ENCODE results near the gene IMPACT.

IMPACT gene

GRCh38 chr18:24420551-24420950, 5.9 kb upstream of the IMPACT start:
- DNase-seq (ENCODE audit: extremely low spot score, insufficient read length, low read depth) (no peak), FAIRE-seq (no peak)

GRCh38 chr18:24421831-24422230, 4.6 kb upstream of the IMPACT start:
- FAIRE-seq = no peak

DNA sequence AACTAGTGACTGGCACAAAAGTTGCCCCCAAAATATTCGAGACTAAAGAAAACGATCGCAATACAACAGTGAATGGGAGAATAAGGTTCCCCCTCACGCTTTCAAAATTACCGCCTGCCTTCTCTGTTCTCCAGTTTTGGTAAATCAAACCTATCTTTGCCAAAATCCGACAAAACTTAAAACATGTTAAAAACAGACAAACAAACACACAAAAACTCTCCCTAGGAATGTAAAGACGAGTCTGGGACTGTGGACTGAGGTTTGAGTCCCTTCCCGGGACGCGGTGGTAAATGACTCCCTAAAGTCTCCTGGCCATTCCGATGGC, 435 bp upstream of the IMPACT start:
- peak; percentile 55 for FAIRE-seq
- DNase-seq (ENCODE audit: extremely low spot score, insufficient read length, low read depth) = no peak

More at GRCh38 chr18:24421831-24422230, 4.6 kb upstream of the IMPACT start:
- no peak for DNase-seq (ENCODE audit: extremely low spot score, insufficient read length, low read depth)

DNA sequence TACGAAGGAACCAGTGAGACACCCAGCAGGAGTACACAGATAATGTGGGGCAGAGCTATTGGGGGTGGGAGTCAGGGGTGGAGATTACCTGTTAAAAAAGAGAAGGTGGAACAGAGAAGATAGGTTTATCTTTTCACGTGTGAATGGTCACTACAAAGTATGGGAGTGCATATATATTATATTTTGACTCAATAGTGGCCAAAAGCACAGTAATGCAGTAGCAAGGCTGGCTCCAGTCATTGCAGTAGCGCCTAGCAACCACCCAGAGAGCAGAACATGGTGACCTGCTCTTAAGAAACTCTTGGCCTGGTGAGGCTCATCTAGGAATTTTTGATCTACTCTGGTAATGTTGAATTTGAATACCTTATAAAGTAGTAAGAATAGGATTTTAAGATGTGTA, 1.0 kb downstream of the IMPACT start:
- no peak for DNase-seq (ENCODE audit: extremely low spot score, insufficient read length, low read depth)

DNA sequence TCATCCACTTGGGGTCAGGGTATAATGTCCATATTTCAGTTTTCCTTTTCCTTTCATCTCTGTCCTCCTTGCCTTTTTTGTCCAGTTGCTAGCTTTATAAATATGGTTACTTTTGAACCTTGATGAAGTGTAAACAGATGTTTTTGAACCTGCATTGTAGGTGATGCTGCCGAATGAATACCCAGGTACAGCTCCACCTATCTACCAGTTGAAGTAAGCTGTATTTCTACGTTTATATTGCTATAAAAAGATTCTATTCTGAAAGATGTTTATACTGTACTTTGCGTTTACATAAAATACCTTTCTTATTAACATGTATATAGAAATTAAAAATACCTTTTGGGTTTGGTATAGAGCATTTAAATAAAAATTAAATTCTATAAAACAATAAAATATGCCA, 2.2 kb downstream of the IMPACT start:
- FAIRE-seq (no peak), DNase-seq (ENCODE audit: extremely low spot score, insufficient read length, low read depth) (no peak)

More for the DNA sequence above, 1.0 kb downstream of the IMPACT start:
- FAIRE-seq = no peak

- no peak for FAIRE-seq
- no peak for DNase-seq (ENCODE audit: extremely low spot score, insufficient read length, low read depth)
Measured at GRCh38 chr18:24429188-24429587, 2.7 kb downstream of the IMPACT start.

DNA sequence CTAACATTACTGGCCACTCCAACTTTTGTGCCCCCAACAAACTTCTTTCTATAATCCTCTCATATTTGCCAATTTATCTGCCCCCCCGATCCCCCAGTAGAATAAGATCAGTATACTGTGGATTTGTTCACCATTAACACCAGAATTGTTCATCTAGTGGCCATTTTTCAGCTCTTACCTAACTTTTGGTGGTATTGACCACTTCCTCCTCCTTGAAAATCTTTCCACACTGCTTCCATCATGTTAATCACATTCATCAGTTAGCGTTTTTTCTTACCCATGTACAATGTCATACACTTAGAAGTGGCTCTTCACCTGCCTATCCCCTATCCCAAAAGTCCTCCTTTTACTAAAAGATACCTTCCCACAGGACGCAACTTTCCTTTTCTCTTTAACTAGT, 6.1 kb downstream of the IMPACT start:
- FAIRE-seq (no peak), DNase-seq (ENCODE audit: extremely low spot score, insufficient read length, low read depth) (no peak)

DNA sequence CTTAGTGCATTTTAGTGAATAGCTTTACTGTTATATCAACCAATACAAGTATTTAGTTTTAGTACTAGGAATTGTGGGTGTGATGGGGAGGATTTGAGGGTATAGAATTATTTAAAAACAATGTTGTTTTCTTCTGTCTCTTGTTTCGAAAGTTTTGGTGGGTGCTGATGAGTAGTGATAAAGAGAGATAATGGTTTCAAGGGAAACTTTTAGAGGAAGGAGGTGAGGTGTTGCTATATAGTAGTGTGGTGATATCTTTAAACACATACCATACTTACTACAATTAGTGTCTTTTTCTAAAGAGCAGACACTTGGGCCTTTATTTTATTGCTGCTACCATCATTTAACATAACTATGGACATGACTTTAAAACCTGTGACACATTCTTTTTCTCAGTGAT, 10.5 kb downstream of the IMPACT start:
- no peak for DNase-seq (ENCODE audit: extremely low spot score, insufficient read length, low read depth)
- FAIRE-seq = no peak

DNA sequence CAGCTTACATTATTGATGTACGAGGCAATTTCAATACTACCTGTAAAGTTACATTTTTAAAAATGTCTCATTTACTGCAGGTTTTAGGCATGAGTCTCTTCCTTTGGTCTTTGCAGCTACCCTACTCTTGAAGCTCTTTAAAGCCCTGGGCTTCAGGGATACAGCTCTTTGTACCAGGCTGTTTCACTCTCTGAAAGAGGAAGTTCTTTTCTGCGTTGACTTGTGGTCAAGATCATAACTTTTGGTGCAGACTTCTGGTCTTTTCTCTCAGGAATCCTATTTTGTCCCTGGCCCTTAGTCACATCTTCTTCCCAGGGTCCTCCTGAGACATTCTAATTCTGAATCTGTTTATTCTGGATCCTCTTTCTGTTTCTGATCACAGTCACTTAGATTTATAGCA, 17.4 kb downstream of the IMPACT start:
- DNase-seq (ENCODE audit: extremely low spot score, insufficient read length, low read depth) = no peak
- FAIRE-seq = peak; percentile 54

GRCh38 chr18:24446453-24446852, 20.0 kb downstream of the IMPACT start:
- FAIRE-seq (peak; percentile 65), DNase-seq (ENCODE audit: extremely low spot score, insufficient read length, low read depth) (no peak)

- FAIRE-seq (no peak), DNase-seq (ENCODE audit: extremely low spot score, insufficient read length, low read depth) (no peak)
Measured at GRCh38 chr18:24446953-24447538, 20.6 kb downstream of the IMPACT start.

DNA sequence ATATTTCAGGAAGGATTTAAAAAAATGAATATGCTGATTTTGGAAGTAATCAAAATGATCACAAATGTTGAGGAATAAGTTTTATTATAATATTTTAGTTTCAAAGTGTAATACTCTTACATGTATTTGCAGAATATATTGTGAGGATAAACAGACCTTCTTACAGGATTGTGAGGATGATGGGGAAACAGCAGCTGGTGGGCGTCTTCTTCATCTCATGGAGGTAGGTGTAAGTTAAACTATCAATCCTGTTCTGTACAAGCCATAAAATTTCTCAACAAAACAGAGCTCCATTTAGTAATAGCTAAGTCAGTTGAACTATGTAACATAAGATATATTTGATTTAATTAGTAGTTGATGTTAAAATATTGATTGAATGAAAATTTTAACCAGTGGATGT, 21.5 kb downstream of the IMPACT start:
- FAIRE-seq (no peak), DNase-seq (ENCODE audit: extremely low spot score, insufficient read length, low read depth) (no peak)

- peak; percentile 71 for FAIRE-seq
- DNase-seq (ENCODE audit: extremely low spot score, insufficient read length, low read depth) = peak; percentile 8
Measured at GRCh38 chr18:24456549-24456948, 30.1 kb downstream of the IMPACT start.

DNA sequence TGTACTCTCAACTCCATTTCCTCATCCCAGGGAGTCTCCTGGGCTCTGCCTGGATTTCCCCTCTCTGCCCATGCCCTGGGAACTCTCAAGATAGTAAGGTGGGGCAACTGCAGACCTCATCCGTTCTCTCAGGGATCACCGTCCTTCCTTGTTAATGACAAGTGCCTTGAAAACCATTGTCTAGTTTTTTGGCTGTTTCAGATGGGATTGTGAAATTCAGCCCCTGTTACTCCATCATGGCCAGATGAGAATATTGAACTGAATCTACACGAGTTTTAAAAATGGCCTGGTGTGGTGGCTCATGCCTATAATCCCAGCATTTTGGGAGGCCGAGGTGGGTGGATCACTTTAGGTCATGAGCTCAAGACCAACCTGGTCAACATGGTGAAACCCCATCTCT, 33.3 kb downstream of the IMPACT start:
- FAIRE-seq = no peak
- DNase-seq (ENCODE audit: extremely low spot score, insufficient read length, low read depth) = no peak

DNA sequence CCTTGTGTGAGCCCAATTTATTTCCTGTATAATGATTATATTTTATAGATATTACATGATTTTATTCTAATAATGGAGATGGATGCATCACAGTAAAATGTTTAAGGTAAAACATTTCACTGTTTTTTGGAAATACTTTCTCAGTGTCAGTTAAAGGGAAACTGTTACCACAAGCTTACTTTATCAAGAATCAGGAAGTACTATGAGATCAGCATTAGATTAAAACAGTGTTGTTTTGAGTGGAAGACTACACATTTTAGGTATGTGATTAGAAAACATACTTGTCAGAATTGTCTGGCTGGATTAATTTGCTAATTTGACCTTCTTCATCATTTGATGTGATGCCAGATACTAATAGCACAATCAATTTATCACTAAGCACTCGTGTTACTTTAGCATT, 33.9 kb downstream of the IMPACT start, which contains the start of gene HRH4:
Gene HRH4, plus strand, starts transcription at position 250 of the 400 bp plus-strand sequence. Its CDS starts 92 bp downstream, at position 342.
- FAIRE-seq = no peak
- DNase-seq (ENCODE audit: extremely low spot score, insufficient read length, low read depth) = no peak

DNA sequence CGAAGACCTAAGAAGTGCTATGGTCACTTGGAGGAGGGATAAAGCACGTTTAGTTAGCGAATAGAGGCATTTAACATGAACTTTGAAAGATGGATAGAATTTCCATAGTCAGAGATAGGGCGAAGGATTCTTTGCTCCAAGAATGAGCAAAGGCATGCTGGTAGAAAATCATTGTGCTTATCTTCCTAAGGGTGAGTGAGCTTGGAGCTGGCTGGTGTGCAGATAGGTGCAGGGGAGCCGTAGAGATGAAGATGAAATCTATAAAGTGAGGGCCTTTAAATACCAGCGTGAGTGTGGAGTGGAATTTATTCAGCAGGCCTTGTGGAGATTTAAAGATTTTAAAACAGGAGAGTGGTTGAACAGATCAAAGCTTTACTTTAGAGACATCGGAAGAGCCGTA, 35.5 kb downstream of the IMPACT start:
- FAIRE-seq (no peak), DNase-seq (ENCODE audit: extremely low spot score, insufficient read length, low read depth) (no peak)

- no peak for FAIRE-seq
- DNase-seq (ENCODE audit: extremely low spot score, insufficient read length, low read depth) = no peak
Measured at GRCh38 chr18:24462838-24463775, 36.6 kb downstream of the IMPACT start.

- no peak for FAIRE-seq
- DNase-seq (ENCODE audit: extremely low spot score, insufficient read length, low read depth) = no peak
Measured at GRCh38 chr18:24465486-24465885, 39.0 kb downstream of the IMPACT start.

GRCh38 chr18:24466771-24467170, 40.3 kb downstream of the IMPACT start:
- DNase-seq (ENCODE audit: extremely low spot score, insufficient read length, low read depth) = no peak
- no peak for FAIRE-seq

GRCh38 chr18:24470022-24470618, 43.6 kb downstream of the IMPACT start:
- FAIRE-seq (no peak), DNase-seq (ENCODE audit: extremely low spot score, insufficient read length, low read depth) (no peak)

GRCh38 chr18:24470805-24471204, 44.3 kb downstream of the IMPACT start:
- no peak for FAIRE-seq
- DNase-seq (ENCODE audit: extremely low spot score, insufficient read length, low read depth) = no peak

All from GM18507 (cell line).